ENCODE measurements around the gene GMPR.

GMPR gene

GRCh38 chr6:16205377-16206144 lies 32.8 kb upstream of the GMPR start:
- Histone ChIP-seq H3K27ac (ENCODE audit: low read length) (no peak overlapping the region), H3K27me3 (ENCODE audit: control insufficient read depth, insufficient read depth, low read length) (no peaks in the 10 kb centered on the region), H3K9me3 (ENCODE audit: control insufficient read depth, insufficient read depth, low read length) (no peaks in the 10 kb centered on the region), H3K36me3 (ENCODE audit: control insufficient read depth, insufficient read depth, low read length) (no peaks in the 10 kb centered on the region), H3K4me1 (ENCODE audit: control insufficient read depth, insufficient read depth, low read length) (no peaks in the 10 kb centered on the region; the same call in 1 of the 2 replicates), H3K4me3 (ENCODE audit: low read length) (no peak overlapping the region)
- DNase-seq (ENCODE audit: low read depth, low spot score), result no peak
- no CpG with 5 or more reads among the region's 4 CpGs for WGBS (ENCODE audit: insufficient coverage, insufficient read length)

- H3K36me3 ChIP-seq (ENCODE audit: control insufficient read depth, insufficient read depth, low read length), result no peaks in the 10 kb centered on the region
- H3K27ac ChIP-seq (ENCODE audit: low read length), result no peak overlapping the region
- H3K4me3 ChIP-seq (ENCODE audit: low read length), result no peak overlapping the region
- peak; percentile 39 for DNase-seq (ENCODE audit: low read depth, low spot score)
- no peaks in the 10 kb centered on the region for H3K27me3 ChIP-seq (ENCODE audit: control insufficient read depth, insufficient read depth, low read length)
- no peaks in the 10 kb centered on the region for H3K9me3 ChIP-seq (ENCODE audit: control insufficient read depth, insufficient read depth, low read length)
- H3K4me1 ChIP-seq (ENCODE audit: control insufficient read depth, insufficient read depth, low read length), result no peaks in the 10 kb centered on the region; the same call in 1 of the 2 replicates
- no CpG with 5 or more reads among the region's 6 CpGs for WGBS (ENCODE audit: insufficient coverage, insufficient read length)
Observed at GRCh38 chr6:16206595-16207037, 31.8 kb upstream of the GMPR start.

GRCh38 chr6:16208989-16209388 lies 29.4 kb upstream of the GMPR start:
- no peaks in the 10 kb centered on the region for H3K36me3 ChIP-seq (ENCODE audit: control insufficient read depth, insufficient read depth, low read length)
- no CpG with 5 or more reads among the region's 2 CpGs for WGBS (ENCODE audit: insufficient coverage, insufficient read length)
- H3K27ac ChIP-seq (ENCODE audit: low read length), result no peak overlapping the region
- no peaks in the 10 kb centered on the region; the same call in 1 of the 2 replicates for H3K4me1 ChIP-seq (ENCODE audit: control insufficient read depth, insufficient read depth, low read length)
- no peaks in the 10 kb centered on the region for H3K9me3 ChIP-seq (ENCODE audit: control insufficient read depth, insufficient read depth, low read length)
- H3K4me3 ChIP-seq (ENCODE audit: low read length), result no peak overlapping the region
- DNase-seq (ENCODE audit: low read depth, low spot score), result no peak
- no peaks in the 10 kb centered on the region for H3K27me3 ChIP-seq (ENCODE audit: control insufficient read depth, insufficient read depth, low read length)

- DNase-seq (ENCODE audit: low read depth, low spot score), result no peak
- Histone ChIP-seq H3K4me3 (ENCODE audit: low read length) (no peak overlapping the region), H3K9me3 (ENCODE audit: control insufficient read depth, insufficient read depth, low read length) (no peaks in the 10 kb centered on the region), H3K4me1 (ENCODE audit: control insufficient read depth, insufficient read depth, low read length) (no peaks in the 10 kb centered on the region; the same call in 1 of the 2 replicates), H3K27ac (ENCODE audit: low read length) (no peak overlapping the region), H3K36me3 (ENCODE audit: control insufficient read depth, insufficient read depth, low read length) (no peaks in the 10 kb centered on the region), H3K27me3 (ENCODE audit: control insufficient read depth, insufficient read depth, low read length) (no peaks in the 10 kb centered on the region)
- no CpG with 5 or more reads among the region's 4 CpGs for WGBS (ENCODE audit: insufficient coverage, insufficient read length)
Observed at GRCh38 chr6:16209539-16209938, 28.8 kb upstream of the GMPR start.

- Histone ChIP-seq H3K27me3 (ENCODE audit: control insufficient read depth, insufficient read depth, low read length) (no peaks in the 10 kb centered on the region), H3K9me3 (ENCODE audit: control insufficient read depth, insufficient read depth, low read length) (no peaks in the 10 kb centered on the region), H3K4me1 (ENCODE audit: control insufficient read depth, insufficient read depth, low read length) (0 out of 2 replicates have a peak, but pooled peaks cover 1% of the 10 kb centered on the region), H3K36me3 (ENCODE audit: control insufficient read depth, insufficient read depth, low read length) (no peaks in the 10 kb centered on the region), H3K27ac (ENCODE audit: low read length) (no peak overlapping the region), H3K4me3 (ENCODE audit: low read length) (no peak overlapping the region)
- no peak for DNase-seq (ENCODE audit: low read depth, low spot score)
- no CpG with 5 or more reads among the region's 4 CpGs for WGBS (ENCODE audit: insufficient coverage, insufficient read length)
Observed at GRCh38 chr6:16212276-16212675, 26.1 kb upstream of the GMPR start.

- H3K36me3 ChIP-seq (ENCODE audit: control insufficient read depth, insufficient read depth, low read length), result no peaks in the 10 kb centered on the region
- no peaks in the 10 kb centered on the region for H3K9me3 ChIP-seq (ENCODE audit: control insufficient read depth, insufficient read depth, low read length)
- 0 out of 2 replicates have a peak, but pooled peaks cover 1% of the 10 kb centered on the region for H3K4me1 ChIP-seq (ENCODE audit: control insufficient read depth, insufficient read depth, low read length)
- no peak for DNase-seq (ENCODE audit: low read depth, low spot score)
- H3K4me3 ChIP-seq (ENCODE audit: low read length), result no peak overlapping the region
- H3K27me3 ChIP-seq (ENCODE audit: control insufficient read depth, insufficient read depth, low read length), result no peaks in the 10 kb centered on the region
- H3K27ac ChIP-seq (ENCODE audit: low read length), result no peak overlapping the region
- no CpG with 5 or more reads among the region's 43 CpGs for WGBS (ENCODE audit: insufficient coverage, insufficient read length)
Observed at GRCh38 chr6:16216501-16217155, 21.8 kb upstream of the GMPR start.

- no peak overlapping the region for H3K4me3 ChIP-seq (ENCODE audit: low read length)
- H3K9me3 ChIP-seq (ENCODE audit: control insufficient read depth, insufficient read depth, low read length), result no peaks in the 10 kb centered on the region
- H3K27me3 ChIP-seq (ENCODE audit: control insufficient read depth, insufficient read depth, low read length), result no peaks in the 10 kb centered on the region
- DNase-seq (ENCODE audit: low read depth, low spot score), result no peak
- no CpG with 5 or more reads among the region's 17 CpGs for WGBS (ENCODE audit: insufficient coverage, insufficient read length)
- H3K4me1 ChIP-seq (ENCODE audit: control insufficient read depth, insufficient read depth, low read length), result 0 out of 2 replicates have a peak, but pooled peaks cover 1% of the 10 kb centered on the region
- no peaks in the 10 kb centered on the region for H3K36me3 ChIP-seq (ENCODE audit: control insufficient read depth, insufficient read depth, low read length)
- H3K27ac ChIP-seq (ENCODE audit: low read length), result no peak overlapping the region
Observed at GRCh38 chr6:16217156-16217721, 21.1 kb upstream of the GMPR start.

- Histone ChIP-seq H3K27me3 (ENCODE audit: control insufficient read depth, insufficient read depth, low read length) (no peaks in the 10 kb centered on the region), H3K36me3 (ENCODE audit: control insufficient read depth, insufficient read depth, low read length) (no peaks in the 10 kb centered on the region), H3K9me3 (ENCODE audit: control insufficient read depth, insufficient read depth, low read length) (no peaks in the 10 kb centered on the region), H3K27ac (ENCODE audit: low read length) (no peak overlapping the region), H3K4me1 (ENCODE audit: control insufficient read depth, insufficient read depth, low read length) (no peaks in the 10 kb centered on the region), H3K4me3 (ENCODE audit: low read length) (no peak overlapping the region)
- no CpG with 5 or more reads among the region's 3 CpGs for WGBS (ENCODE audit: insufficient coverage, insufficient read length)
- no peak for DNase-seq (ENCODE audit: low read depth, low spot score)
Observed at GRCh38 chr6:16222826-16223225, 15.6 kb upstream of the GMPR start.

GRCh38 chr6:16223362-16223761 lies 15.0 kb upstream of the GMPR start:
- WGBS (ENCODE audit: insufficient coverage, insufficient read length), result no CpG with 5 or more reads among the region's 7 CpGs
- Histone ChIP-seq H3K27ac (ENCODE audit: low read length) (no peak overlapping the region), H3K36me3 (ENCODE audit: control insufficient read depth, insufficient read depth, low read length) (no peaks in the 10 kb centered on the region), H3K4me1 (ENCODE audit: control insufficient read depth, insufficient read depth, low read length) (no peaks in the 10 kb centered on the region), H3K4me3 (ENCODE audit: low read length) (no peak overlapping the region), H3K9me3 (ENCODE audit: control insufficient read depth, insufficient read depth, low read length) (no peaks in the 10 kb centered on the region), H3K27me3 (ENCODE audit: control insufficient read depth, insufficient read depth, low read length) (no peaks in the 10 kb centered on the region)
- no peak for DNase-seq (ENCODE audit: low read depth, low spot score)

GRCh38 chr6:16224409-16224808 lies 14.0 kb upstream of the GMPR start:
- peaks cover 1% of the 10 kb centered on the region; the same call in 1 of the 2 replicates for H3K4me1 ChIP-seq (ENCODE audit: control insufficient read depth, insufficient read depth, low read length)
- WGBS (ENCODE audit: insufficient coverage, insufficient read length), result no CpG with 5 or more reads among the region's 8 CpGs
- DNase-seq (ENCODE audit: low read depth, low spot score), result no peak

More at GRCh38 chr6:16224409-16224808, 14.0 kb upstream of the GMPR start:
- Histone ChIP-seq H3K36me3 (ENCODE audit: control insufficient read depth, insufficient read depth, low read length) (no peaks in the 10 kb centered on the region), H3K9me3 (ENCODE audit: control insufficient read depth, insufficient read depth, low read length) (no peaks in the 10 kb centered on the region), H3K4me3 (ENCODE audit: low read length) (no peak overlapping the region), H3K27ac (ENCODE audit: low read length) (no peak overlapping the region), H3K27me3 (ENCODE audit: control insufficient read depth, insufficient read depth, low read length) (no peaks in the 10 kb centered on the region)

All from iPS DF 6.9 (cell line).